Measurements from ENCODE around the gene ELFN2. TPM values are rescaled to one million over a fixed set of nuclear protein-coding genes. Genes with fewer than 3 reads are reported as not detected.

ELFN2 gene
- total and polyA plus RNA-seq, 4 donors, result 0.07 to 0.19 (median 0.08) TPM; not detected in 1

DNA sequence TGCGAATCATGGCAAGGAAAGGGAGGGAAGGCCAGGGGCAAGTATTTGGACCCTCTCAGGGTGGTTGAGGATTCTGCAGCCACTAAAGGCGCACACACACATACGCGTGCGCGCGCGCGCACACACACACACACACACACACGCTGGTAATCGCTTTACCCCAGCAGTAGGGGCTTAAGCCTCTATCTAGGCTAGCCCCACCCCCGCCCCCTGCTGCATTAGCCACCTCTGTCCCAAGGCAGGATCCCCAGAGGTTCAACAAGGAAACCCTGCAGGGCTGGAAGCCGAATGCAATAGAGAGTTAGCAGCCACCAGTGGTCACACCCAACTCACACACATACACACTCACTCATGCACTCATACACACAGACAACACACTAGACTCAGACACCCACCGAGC, 28.6 kb upstream of the ELFN2 start:
- H3K27me3 ChIP-seq (ENCODE audit: control insufficient read depth in 4 of 4, insufficient read depth in 4 of 4, low read length in 3 of 4), result peaks cover 0 to 2% (median 0%) of the 10 kb centered on the region in 4 donors
- TF ChIP-seq, protein P1, sequence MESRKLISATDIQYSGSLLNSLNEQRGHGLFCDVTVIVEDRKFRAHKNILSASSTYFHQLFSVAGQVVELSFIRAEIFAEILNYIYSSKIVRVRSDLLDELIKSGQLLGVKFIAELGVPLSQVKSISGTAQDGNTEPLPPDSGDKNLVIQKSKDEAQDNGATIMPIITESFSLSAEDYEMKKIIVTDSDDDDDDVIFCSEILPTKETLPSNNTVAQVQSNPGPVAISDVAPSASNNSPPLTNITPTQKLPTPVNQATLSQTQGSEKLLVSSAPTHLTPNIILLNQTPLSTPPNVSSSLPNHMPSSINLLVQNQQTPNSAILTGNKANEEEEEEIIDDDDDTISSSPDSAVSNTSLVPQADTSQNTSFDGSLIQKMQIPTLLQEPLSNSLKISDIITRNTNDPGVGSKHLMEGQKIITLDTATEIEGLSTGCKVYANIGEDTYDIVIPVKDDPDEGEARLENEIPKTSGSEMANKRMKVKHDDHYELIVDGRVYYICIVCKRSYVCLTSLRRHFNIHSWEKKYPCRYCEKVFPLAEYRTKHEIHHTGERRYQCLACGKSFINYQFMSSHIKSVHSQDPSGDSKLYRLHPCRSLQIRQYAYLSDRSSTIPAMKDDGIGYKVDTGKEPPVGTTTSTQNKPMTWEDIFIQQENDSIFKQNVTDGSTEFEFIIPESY (IDR thresholded peaks at IDR 0.05), result no peak
- TF ChIP-seq, protein P2, sequence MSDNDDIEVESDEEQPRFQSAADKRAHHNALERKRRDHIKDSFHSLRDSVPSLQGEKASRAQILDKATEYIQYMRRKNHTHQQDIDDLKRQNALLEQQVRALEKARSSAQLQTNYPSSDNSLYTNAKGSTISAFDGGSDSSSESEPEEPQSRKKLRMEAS (IDR thresholded peaks at IDR 0.05), result no peak
- TF ChIP-seq HNF4A (conservative IDR thresholded peaks at IDR 0.05) (no peak), JUND (IDR thresholded peaks at IDR 0.05) (no peak), YY1 (IDR thresholded peaks at IDR 0.05) (no peak), FOXA2 (IDR thresholded peaks at IDR 0.05) (no peak), TAF1 (conservative IDR thresholded peaks at IDR 0.05) (no peak), EGR1 (IDR thresholded peaks at IDR 0.05; ENCODE audit: low read depth in 2 of 2) (no peak), HNF4G (IDR thresholded peaks at IDR 0.05) (no peak), SP1 (IDR thresholded peaks at IDR 0.05) (no peak), GABPA (IDR thresholded peaks at IDR 0.05 in 1 of 2, conservative IDR thresholded peaks at IDR 0.05 in 1 of 2) (no peak), RAD21 (IDR thresholded peaks at IDR 0.05) (no peak), RXRA (IDR thresholded peaks at IDR 0.05) (no peak), NR2F2 (IDR thresholded peaks at IDR 0.05) (no peak), FOXA1 (IDR thresholded peaks at IDR 0.05) (no peak)
- TF ChIP-seq, protein P3, sequence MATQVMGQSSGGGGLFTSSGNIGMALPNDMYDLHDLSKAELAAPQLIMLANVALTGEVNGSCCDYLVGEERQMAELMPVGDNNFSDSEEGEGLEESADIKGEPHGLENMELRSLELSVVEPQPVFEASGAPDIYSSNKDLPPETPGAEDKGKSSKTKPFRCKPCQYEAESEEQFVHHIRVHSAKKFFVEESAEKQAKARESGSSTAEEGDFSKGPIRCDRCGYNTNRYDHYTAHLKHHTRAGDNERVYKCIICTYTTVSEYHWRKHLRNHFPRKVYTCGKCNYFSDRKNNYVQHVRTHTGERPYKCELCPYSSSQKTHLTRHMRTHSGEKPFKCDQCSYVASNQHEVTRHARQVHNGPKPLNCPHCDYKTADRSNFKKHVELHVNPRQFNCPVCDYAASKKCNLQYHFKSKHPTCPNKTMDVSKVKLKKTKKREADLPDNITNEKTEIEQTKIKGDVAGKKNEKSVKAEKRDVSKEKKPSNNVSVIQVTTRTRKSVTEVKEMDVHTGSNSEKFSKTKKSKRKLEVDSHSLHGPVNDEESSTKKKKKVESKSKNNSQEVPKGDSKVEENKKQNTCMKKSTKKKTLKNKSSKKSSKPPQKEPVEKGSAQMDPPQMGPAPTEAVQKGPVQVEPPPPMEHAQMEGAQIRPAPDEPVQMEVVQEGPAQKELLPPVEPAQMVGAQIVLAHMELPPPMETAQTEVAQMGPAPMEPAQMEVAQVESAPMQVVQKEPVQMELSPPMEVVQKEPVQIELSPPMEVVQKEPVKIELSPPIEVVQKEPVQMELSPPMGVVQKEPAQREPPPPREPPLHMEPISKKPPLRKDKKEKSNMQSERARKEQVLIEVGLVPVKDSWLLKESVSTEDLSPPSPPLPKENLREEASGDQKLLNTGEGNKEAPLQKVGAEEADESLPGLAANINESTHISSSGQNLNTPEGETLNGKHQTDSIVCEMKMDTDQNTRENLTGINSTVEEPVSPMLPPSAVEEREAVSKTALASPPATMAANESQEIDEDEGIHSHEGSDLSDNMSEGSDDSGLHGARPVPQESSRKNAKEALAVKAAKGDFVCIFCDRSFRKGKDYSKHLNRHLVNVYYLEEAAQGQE (IDR thresholded peaks at IDR 0.05), result no peak
- TF ChIP-seq, protein P4, sequence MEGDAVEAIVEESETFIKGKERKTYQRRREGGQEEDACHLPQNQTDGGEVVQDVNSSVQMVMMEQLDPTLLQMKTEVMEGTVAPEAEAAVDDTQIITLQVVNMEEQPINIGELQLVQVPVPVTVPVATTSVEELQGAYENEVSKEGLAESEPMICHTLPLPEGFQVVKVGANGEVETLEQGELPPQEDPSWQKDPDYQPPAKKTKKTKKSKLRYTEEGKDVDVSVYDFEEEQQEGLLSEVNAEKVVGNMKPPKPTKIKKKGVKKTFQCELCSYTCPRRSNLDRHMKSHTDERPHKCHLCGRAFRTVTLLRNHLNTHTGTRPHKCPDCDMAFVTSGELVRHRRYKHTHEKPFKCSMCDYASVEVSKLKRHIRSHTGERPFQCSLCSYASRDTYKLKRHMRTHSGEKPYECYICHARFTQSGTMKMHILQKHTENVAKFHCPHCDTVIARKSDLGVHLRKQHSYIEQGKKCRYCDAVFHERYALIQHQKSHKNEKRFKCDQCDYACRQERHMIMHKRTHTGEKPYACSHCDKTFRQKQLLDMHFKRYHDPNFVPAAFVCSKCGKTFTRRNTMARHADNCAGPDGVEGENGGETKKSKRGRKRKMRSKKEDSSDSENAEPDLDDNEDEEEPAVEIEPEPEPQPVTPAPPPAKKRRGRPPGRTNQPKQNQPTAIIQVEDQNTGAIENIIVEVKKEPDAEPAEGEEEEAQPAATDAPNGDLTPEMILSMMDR (IDR thresholded peaks at IDR 0.05; ENCODE audit: low read depth, low read length, missing input control), result no peak
- TF ChIP-seq, protein P5, sequence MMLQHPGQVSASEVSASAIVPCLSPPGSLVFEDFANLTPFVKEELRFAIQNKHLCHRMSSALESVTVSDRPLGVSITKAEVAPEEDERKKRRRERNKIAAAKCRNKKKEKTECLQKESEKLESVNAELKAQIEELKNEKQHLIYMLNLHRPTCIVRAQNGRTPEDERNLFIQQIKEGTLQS (IDR thresholded peaks at IDR 0.05), result no peak
- H3K4me1 ChIP-seq (ENCODE audit: control insufficient read depth in 4 of 4, insufficient read depth in 4 of 4, low read length in 3 of 4), result peaks cover 0 to 5% (median 2%) of the 10 kb centered on the region in 4 donors
- no peak overlapping the region for H3K4me3 ChIP-seq (ENCODE audit: low read depth in 1 of 3, low read length in 3 of 3)
- no peaks in the 10 kb centered on the region for H3K9me3 ChIP-seq (ENCODE audit: control insufficient read depth in 4 of 4, low read length in 3 of 4)
- H3K36me3 ChIP-seq (ENCODE audit: control insufficient read depth in 4 of 4, insufficient read depth in 3 of 4, low read depth in 1 of 4, low read length in 3 of 4), result no peaks in the 10 kb centered on the region
- 78% methylated on average over 14 of the region's 14 CpGs for WGBS
- DNase-seq (ENCODE audit: low spot score), result no peak
- no peak overlapping the region for H3K27ac ChIP-seq (ENCODE audit: low read depth in 1 of 2, low read length in 2 of 2)
- H3K9ac ChIP-seq (ENCODE audit: low read depth in 1 of 2, low read length in 2 of 2), result no peak overlapping the region

Data from liver (tissue), 9 donors.